ENCODE measurements around the gene AFMID.

AFMID gene

GRCh38 chr17:78236362-78237127 lies 49.4 kb downstream of the AFMID start:
- DNase-seq (ENCODE audit: low read depth in 1 of 2, low spot score in 1 of 2): no peak

DNA sequence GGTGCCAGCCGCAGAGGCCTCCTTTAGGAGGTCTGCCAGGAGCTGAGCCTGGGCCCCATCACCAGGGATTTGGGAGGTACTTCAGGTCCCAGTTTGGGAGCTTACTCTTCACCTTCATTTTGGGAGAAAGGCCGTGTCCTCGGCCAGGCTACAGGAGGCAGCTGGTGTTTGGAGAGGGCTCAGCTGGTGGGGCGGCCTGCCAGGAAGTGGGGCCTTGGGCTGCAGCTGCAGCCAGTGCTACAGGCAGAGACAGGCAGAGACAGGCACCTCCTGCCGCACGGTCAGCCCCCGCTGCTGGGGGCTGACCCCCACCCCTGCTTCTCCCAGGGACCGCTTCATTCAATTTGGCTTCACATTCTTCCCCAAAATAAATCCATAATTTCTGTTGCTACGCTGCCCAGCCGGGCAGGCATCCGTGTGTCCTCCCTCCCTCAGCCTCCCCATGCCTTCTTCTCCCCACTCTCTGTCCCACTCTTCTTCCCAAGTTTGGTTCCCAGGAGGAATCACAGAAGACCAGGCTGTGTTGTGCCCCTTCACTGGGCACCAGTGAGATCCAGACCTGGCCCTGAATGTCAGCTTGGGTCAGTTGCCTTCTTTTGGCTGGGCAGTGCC lies 50.3 kb downstream of the AFMID start:
- no peak for DNase-seq (ENCODE audit: low read depth in 1 of 2, low spot score in 1 of 2)

- no peak for DNase-seq (ENCODE audit: low read depth in 1 of 2, low spot score in 1 of 2)
Measured at GRCh38 chr17:78238823-78239488, 51.8 kb downstream of the AFMID start.

- no peak for DNase-seq (ENCODE audit: low read depth in 1 of 2, low spot score in 1 of 2)
Measured at GRCh38 chr17:78239489-78239931, 52.3 kb downstream of the AFMID start.

GRCh38 chr17:78240012-78240655 lies 53.0 kb downstream of the AFMID start:
- no peak for DNase-seq (ENCODE audit: low read depth in 1 of 2, low spot score in 1 of 2)

DNA sequence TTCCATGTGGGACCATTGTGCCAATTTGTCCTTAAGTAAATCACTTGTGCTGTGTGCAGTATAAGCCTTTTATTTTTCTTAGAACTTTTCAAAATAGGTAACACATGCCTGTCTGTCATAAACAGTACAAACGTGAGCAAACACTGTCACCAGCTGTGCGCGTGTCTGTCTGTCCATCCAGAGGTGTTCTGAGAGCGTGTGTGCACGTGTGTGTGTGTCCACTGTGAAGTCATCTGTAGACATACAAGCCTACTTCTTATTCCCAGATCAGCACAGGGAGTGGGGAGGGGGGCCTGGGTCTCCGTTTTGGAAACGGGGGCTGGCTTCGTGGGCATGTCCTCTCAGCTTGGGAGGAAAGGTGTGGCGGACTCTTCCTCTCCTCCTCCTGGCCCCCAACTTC lies 53.7 kb downstream of the AFMID start:
- no peak for DNase-seq (ENCODE audit: low read depth in 1 of 2, low spot score in 1 of 2)

- no peak for DNase-seq (ENCODE audit: low read depth in 1 of 2, low spot score in 1 of 2)
Measured at GRCh38 chr17:78241277-78242023, 54.3 kb downstream of the AFMID start.

GRCh38 chr17:78242024-78242742 lies 55.0 kb downstream of the AFMID start:
- DNase-seq (ENCODE audit: low read depth in 1 of 2, low spot score in 1 of 2): no peak

DNA sequence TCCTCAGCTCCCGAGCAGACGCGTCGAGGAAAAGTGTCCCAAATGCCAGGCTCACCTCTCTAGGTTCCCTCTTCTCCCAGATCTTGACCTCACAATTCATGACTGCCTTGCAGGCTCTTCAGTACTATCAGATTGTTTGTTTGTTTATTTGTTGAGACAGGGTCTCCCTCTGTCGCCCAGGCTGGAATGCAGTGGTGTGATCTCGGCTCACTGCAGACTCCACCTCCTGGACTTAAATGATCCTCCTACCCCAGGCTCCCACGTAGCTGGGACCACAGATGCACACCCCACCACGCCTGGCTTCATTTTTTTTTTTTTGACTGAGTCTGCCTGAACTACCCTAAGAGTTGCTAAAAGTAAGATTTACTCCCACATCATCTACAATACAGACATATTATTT lies 60.1 kb downstream of the AFMID start:
- no peak for DNase-seq (ENCODE audit: low read depth in 1 of 2, low spot score in 1 of 2)

DNA sequence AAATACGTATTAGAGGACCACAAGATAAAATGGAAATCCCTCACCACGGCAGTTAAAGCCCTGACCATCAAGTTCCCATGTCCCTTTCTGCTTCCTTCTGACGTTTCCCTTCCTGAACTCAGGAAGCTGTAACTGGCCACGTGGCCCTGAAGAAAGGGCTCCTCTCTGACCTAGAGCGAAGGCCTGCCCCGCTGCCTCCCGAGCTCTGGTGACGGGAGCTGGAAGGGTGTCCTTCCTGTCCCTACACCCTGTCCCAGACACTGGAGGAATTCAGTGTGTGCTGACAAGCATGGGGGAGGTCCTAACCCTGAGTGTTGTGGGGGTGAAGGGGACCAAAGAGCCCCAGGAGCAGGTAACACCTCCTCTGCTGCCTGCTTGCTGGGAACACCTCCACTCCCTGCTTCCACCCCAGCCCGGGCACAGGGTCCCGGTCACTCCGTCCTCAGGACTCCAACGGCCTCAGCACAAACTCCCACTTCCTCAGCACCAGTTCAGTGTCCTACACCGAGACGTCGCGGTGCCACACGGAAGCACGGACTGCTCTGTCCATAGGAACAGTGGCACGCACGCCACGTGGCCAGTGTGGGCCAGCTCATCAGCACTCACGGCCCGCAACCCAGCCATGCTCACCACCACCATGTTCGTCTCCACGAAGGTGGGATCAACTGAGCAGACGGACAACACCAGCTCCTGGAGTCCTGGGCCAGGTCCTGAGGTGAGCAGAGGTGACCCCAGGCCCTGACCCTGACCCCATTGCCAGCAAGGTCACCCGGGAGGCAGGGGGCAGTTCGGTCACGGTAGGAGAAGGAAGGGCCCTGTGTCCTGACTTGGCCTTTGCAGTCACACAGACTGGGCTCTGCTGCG lies 61.1 kb downstream of the AFMID start:
- no peak for DNase-seq (ENCODE audit: low read depth in 1 of 2, low spot score in 1 of 2)

GRCh38 chr17:78249074-78249817 lies 62.1 kb downstream of the AFMID start:
- no peak for DNase-seq (ENCODE audit: low read depth in 1 of 2, low spot score in 1 of 2)

DNA sequence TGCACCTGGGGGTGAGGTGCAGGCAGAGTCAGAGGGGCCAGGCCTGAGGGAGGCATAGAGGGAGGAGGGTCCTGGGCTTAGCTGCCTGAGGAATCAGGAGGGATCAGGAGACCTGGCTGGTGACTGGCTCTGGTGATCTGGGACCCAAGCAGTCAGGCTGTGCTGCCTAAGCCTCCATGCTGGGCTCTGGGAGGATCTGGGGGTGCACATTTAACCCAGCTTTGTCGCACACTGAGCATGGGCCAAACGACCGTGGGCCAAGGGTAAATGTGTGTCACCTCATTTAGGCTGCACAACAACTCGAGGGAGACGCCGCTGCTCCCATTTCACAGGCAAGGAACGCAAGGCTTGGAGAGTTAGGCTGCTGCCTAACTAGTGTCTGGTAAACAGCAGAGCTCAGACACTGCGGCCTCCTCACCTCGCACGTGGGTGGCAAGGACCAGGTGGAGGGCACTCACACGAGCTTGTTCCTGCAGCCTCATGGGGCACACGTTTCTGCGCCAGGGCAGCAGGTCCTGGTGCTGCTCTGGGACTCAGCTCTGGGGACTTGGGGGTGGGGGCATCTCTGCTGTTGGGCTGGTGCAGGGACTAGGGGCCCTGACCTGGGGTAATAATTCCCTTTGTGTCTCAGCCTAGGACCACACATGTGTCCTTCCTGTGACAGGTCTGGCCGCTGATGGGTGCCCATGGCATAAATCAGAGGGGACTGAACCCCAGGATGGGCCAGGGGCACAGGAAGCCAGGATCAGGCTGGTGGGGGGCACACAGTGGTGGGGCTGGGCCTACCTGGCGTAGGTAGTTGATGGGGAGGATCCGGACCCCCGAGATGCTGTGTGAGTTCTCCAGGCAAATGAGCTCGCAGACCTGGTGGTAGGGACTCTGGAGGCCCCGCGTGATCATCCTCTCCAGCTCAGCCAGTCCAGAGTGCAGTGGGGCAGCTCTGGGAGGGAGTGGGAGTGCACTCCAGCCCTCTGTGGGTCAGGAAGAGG lies 63.0 kb downstream of the AFMID start:
- no peak for DNase-seq (ENCODE audit: low read depth in 1 of 2, low spot score in 1 of 2)

- DNase-seq (ENCODE audit: low read depth in 1 of 2, low spot score in 1 of 2): peak; percentile 64 to 76
Measured at GRCh38 chr17:78250891-78251772, 64.0 kb downstream of the AFMID start.

GRCh38 chr17:78251773-78252103 lies 64.6 kb downstream of the AFMID start:
- no peak for DNase-seq (ENCODE audit: low read depth in 1 of 2, low spot score in 1 of 2)

GRCh38 chr17:78252111-78252634 lies 65.0 kb downstream of the AFMID start:
- DNase-seq (ENCODE audit: low read depth in 1 of 2, low spot score in 1 of 2): peak; percentile 53 to 56
